Stimulated activated naive CD4-positive, alpha-beta T cell (primary cell): ENCODE data around the gene CELA2A.
A peak's percentile ranks its signal among the peaks of the same experiment; 100 is the strongest.

Source experiments
- DNase-seq, 6 experiments: peaks; one replicate each; lab custom pipeline; 2025; lab: John Stamatoyannopoulos, UW

CELA2A gene

DNA sequence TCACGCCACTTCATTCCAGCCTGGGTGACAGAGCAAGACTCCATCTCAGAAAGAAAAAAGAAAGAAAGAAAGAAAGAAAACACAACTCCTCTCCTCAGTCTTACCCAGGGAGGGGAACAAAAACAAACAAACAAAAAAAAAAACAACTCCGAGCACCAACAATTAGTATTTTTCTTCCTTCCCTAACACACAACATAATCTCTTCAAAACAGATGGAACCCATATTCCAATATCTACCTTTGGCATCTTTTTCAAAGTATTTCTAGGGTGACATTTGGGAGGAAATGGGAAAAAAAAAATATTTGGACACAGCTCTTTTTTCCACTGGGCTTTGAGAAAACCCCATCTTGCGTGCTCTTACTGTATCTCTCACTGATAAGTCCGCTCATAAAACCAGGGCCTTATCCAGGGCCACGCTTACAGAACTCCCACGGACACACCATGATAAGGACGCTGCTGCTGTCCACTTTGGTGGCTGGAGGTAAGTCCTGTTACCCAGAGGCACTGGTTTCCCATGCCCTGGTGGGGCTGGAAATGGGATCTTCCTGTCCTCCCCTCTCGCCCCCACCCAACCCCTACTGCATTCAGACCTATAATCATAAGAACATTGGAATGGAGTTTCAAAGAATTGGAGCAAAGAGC lies at the start of gene CELA2A:
Gene CELA2A (plus strand): TSS at position 420 of the 642 bp plus-strand sequence. CDS start 22 bp downstream, at position 442.
- no peak for DNase-seq

DNA sequence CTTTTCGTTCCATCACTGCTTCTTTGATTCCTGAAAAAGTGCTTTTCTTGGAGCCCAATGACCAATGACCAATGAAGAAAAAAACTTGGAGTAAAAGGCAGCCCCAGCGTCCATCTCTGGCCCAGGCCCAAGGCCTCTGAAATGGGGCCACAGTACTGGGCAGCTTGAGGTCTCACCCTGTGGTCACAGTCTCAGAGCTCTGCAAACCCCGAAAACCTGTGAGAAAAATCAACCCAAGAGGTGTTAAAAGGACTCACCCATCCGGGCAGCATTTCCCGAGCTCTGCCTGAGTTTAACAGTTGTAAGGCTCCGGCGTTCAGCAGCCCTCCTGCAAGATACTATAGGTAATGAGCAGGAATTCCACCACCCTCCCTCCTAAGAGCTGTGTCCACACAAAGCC lies 49.0 kb upstream of the CELA2A start:
- no peak for DNase-seq

DNA sequence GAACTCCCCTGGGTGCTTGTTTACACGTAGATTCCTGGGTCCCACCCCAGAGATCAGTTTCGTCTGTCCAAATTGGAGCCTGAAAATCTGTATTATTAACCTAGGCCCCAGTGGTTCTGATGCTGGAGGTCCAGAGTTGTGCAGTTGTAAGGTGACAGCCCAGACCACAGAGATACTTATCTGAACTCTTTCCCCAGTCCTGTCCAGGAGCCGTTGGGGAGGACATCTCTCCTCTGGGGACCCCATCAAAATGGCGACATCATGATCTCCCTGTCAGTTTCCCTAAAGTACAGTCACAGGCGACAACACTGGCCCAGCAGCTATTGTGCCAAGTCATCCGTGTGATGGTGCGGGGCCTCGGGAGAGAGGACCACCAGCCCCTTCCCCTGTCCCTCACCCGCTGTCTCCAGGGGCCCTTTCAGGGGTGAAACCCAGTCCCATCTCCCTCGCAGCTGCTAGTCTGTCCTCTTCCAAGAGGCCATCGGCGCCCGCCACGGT lies 47.6 kb upstream of the CELA2A start:
- DNase-seq, result peak in 1 of 6 experiments; percentile 38

DNA sequence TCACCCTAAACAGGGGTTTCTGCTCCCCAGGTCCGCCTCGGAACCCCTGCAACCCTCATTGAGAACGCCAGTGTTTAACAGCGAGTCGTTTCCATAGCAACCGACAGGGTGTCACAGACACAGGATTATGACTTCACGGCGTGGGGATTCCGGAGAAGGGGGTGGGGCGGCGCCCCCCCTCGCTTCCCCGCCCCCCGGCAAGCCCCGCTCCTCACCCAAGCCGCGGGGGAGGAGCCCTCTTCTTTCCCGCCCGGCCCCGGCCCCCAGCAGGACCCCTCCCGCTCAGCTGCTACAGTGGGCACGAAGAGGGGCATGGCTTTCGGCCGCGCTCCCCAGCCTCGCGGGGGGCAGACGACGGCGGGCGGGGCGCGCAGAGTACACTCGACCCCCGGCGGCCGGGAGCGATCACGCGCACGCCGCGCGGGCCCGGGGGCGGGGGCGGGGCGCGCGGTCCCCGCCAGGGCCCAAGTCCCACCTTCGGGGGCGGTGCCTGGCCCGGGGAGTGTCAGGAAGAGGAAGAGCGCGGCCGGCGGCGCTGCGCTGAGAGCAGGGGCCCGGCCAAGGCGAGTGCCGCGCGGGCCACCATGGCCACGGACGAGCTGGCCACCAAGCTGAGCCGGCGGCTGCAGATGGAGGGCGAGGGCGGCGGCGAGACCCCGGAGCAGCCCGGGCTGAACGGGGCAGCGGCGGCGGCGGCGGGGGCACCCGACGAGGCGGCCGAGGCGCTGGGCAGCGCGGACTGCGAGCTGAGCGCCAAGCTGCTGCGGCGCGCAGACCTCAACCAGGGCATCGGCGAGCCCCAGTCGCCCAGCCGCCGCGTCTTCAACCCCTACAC lies 46.9 kb upstream of the CELA2A start, which contains the start of gene EFHD2:
Gene EFHD2 (plus strand): TSS at position 501 of the 835 bp plus-strand sequence. CDS start 84 bp downstream, at position 585.
- peak; percentile 77 to 92 (median 86) for DNase-seq

DNA sequence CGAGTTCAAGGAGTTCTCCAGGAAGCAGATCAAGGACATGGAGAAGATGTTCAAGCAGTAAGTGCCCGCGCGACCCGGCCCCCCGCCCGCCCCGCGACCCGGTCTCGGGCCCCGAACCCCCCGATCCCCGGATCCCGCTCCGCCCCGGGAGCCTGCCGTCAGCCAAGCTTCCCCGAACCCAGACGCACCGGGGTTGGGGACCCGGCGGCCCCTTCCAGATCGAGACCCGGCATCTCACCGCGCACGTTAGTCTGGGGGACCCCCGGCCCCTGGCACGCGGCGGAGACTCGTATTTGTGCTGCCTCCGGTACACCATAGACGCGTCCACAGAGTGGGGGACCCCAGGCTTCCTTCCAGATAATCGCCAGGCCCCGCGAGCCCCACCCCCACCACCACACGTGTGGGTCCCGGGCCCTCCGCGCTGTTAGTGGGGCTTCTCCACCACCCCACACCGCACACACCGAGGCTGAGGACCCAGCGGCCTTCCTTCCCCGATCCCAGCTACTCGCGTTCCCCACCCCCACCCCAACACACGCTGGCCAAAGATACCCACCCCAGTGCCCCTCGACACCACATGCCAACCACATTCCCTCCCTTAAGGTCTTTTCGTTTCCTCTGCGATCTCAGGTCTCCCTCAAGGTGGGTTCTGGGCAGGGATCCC lies 46.2 kb upstream of the CELA2A start:
- peak in 2 of 6 experiments; percentile 28 to 45 for DNase-seq

DNA sequence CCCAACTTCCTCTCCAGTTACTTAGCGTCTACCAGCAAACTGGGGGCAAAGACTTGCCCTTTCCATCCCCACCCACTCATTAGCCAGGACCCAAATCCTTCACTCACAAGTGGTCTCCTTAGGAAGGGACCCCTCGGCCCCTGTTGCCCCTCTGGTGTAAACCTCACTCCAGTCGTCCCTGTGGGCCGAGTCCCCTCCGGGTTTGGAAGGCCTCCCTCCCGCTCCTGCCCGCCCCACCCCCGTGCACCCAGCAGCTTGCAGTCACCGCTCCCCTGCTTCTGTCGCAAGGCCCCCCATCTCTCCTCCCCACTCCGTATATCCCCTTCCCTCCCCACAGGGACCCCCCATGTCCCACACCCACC lies 45.7 kb upstream of the CELA2A start:
- no peak for DNase-seq

DNA sequence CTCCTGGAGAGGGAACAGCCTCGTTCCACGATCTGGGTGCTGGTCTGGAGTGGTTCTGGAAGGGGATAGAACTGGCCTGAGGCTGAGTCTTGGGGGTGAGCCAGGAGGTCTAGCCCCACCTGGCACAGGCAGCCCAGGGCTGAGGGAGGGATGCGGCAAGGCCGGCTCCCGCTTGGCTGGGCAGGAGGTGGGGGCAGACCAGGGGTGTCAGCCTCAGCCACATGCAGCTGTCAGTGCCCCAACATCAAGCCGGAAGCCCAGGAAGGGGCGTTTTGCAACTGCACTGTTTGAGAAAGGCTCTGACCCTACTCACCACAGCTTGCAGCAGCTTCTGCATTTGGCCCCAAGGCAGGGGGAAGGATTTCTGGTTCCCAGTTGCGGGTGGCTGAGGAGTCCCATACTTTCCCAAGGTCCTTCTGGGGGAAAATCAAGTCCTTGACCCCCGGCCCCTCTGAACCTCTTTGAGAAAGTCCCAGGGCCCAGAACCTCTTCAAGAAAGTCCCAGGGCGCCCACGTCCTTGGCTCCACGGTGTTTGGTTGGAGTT lies 44.9 kb upstream of the CELA2A start:
- peak in 1 of 6 experiments; percentile 24 for DNase-seq

DNA sequence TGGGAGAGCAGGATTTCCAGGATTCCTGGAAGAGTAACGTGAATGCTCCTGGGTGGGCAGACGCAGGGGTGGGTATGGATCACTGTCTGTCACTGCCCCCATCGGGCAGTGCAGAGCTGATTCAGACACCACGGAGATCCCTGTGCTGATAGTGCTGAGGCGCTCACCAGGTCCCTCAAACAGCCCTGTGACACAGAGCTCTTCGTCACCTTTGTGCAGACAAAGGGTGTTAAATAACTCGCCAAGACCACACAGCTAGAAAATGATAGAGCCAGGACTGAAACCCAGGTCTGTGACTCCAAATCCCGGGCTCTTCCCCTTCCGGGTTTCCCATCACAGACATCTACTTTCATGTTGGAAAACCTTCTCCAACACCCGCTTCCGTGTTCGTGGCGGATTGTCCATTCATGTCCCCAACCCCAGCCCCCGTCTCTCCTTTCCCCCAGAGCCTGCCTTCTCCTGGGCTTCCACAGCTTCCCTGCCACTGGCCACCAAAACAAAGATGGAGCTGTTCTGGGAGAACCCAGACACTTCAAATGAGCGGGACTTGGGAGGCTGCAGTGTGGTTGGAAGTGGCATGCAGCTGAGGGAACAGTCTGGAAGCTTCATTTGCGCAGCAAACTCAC lies 44.2 kb upstream of the CELA2A start:
- no peak for DNase-seq

DNA sequence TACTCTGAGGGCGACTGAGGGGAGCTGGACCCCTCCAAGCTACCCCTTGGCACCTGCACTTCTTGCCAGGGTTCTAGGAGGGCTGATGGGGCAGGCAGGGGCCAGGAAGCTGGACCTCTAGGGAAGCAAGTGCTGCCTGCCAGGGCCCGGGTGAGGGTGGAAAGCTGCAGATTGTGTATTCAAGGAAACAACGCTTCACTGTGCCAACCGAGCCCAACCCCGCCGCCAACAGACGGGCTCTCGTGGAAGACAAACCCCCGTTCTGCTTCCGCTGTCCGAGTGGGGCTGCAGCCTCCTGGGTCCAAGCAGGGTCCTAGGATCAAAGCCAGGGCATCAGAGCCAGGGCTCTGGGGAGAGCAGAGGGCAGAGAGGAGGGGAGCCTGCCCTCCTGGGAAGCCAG lies 43.7 kb upstream of the CELA2A start:
- no peak for DNase-seq

DNA sequence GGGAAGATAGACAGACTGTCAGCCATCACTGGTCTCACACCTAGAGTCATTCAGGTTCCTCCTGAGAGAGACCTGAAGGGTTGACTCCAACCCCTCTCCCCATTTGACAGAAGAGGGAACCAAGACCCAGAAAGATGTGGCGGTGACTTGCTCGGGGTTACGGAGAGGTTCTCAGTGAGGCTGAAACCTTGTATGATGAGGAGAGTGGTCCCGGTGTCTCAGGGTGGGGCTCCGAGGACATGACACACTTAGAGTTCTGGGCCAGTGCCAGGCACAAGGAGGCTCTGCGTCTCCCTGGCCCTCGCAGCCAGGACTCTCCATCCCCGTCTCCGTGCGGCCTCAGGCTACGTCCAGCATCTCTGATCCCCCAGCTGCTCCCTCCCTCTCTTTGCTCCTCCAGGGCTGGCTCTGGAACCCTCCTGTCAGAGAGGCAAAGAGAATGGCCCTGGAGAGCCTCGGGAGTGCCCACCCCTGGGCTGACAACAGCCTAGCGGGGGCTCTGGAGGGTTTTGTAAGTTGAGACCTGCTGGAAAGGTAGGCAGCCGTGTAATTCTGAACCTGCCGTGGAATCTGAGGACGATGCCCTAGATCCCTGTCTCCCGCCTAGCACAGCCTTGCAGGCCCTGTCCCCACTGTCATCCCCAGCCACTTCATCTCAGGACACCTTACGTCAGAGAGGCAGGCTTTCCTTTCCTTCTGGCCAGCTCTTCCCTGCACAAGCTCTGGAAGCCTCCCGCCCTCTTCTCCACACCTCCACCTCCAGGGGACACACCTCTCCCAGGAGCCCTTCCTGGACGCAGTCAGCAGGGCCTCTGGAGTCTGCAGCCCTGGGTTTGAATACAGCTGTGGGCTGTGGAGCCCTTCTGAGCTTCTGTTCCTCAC lies 42.7 kb upstream of the CELA2A start:
- no peak for DNase-seq

DNA sequence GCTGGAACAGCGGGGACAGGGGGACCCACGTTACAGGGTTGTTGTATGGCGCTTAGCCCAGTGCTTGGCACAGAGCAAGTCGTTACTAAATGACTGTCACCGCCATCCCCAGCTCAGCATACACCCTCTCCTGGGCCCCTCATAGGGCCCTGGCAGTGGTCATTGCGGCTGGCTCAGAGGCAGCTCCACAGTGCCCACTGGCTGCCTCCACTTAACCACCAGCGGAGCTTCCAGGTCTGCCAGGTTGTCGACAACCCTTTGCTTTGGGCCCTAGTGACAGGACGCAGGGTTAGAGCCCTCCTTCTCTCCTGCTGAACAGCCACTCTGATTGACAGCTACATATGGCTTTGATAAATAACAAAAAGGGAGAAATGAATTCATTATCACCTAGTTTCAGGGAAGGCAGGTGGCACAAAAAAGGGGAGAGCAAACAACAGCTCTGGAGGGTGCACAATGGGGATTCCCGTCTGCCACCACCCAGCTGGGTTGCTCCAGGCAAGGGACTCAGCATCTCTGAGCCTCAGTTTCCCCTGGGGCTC lies 42.0 kb upstream of the CELA2A start:
- DNase-seq, result no peak

DNA sequence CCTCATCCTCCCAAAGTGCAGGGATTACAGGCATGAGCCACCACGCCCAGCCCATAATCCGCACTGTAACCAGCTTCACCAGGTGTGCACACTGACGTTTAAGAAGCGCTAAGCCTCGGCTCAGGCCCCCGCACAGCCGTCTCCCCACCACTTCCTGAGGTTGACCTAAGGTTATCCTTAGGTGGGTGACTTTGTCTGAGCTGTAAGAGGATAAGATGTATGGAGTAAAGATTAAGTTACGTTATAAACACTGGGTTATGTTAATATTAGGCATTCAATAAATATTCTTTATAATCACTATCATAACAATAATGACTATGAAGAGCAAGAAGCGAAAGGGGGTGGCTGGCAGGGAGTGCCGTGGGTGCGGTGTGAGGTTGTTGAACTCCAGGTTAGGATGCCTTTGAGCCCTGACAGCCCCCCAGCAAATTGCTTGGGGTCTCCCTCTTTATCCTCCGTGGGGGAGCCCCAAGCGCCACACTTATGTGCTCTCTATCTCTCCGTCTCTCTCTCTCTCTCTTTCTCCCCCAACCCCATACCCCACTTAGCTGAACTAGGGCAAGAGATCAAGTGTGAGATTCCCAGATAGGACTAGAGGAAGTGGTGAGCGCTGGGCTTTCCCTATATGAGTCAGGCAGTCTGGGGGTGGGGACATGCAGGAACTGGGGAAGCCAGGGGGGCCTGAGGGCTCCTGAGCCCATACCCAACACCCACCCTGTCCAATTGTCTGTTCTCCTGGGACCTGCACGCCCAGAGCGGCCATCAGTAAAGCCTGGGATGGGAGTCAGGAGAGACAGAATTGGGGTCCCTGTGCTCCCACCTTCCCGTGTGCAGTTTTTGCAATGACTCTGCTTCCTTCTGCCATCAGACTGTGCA lies 39.2 kb upstream of the CELA2A start:
- peak in 3 of 6 experiments; percentile 26 to 47 (median 45) for DNase-seq

DNA sequence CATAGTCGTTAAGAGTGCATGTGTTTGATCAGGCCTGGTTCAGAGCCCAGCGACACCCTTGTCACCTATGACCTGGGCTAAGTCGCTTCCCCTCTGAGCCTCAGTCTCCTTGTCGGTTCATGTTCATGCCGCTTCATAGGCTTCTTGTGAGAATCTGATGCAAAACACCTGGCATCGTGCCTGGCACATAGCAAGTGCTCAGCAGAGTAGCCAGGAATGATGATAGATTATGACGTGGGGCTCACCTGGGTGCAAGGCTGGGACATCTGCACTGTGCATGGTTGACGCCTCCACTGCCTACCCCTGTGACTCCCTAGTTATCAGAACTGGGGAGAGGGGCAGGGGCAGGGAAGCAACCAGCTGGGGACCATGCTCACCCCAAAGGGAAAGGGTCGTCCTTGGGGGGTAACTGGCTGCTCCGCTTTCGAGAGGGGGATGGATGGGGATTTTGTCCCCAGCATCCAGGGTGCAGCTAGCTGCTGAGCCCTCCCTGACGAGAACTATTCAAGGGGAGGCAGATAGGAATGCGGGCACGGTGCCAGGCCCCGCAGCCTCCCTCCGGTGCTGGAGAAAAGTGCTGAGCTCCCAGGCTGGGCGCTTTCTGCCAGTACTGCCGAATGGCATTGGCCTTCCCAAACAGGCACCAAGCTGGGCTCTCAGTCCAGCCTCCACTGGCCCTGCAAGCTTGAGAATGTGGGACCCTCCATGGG lies 37.6 kb upstream of the CELA2A start:
- no peak for DNase-seq

DNA sequence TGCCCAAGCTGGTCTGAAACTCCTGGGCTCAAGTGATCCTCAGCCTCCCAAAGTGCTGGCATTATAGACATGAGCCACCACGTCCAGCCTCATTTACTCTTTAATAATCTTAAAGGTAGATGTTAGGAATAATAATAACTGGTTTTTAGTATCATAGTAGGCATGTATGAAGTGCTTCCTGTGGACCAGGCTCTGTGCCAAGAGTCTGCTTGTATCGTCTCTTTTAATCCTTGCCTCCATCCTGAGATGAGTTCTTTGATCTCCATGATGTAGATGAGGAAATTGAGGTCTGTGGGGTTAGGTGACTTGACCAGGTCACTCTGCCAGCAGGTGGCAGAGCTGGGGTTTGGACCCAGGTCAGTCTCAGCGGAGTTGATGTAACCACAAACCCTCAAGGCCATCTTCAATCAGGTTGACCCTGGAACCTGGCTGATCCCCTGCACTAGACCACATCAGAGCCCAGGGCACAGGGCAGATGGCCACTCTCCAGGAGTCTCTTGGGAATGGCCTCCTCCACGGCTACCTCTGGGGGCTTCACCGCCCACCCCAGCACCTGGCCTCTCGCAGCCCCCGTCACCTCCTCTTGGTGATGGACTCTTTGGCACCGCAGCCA lies 35.6 kb upstream of the CELA2A start:
- DNase-seq, result no peak

DNA sequence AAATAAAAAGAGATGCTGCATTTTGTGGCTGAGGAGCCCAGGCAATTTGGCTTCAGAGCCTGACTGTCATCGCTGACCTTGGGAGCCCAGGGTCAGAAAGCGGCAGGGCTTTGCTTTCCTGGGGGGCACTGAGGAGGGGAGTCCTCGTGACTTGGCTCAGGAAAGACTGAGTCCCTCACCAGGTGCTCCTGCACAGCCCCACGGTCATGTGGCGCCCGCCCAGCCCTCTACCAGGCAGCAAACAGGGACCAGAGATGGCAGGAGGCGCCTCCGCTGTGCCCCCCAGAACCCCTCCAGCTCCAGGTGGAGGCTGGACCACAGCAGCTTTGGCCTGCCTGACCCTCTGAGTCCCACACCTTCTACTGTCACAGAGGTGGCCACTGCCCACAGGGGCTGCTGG lies 33.7 kb upstream of the CELA2A start:
- no peak for DNase-seq

DNA sequence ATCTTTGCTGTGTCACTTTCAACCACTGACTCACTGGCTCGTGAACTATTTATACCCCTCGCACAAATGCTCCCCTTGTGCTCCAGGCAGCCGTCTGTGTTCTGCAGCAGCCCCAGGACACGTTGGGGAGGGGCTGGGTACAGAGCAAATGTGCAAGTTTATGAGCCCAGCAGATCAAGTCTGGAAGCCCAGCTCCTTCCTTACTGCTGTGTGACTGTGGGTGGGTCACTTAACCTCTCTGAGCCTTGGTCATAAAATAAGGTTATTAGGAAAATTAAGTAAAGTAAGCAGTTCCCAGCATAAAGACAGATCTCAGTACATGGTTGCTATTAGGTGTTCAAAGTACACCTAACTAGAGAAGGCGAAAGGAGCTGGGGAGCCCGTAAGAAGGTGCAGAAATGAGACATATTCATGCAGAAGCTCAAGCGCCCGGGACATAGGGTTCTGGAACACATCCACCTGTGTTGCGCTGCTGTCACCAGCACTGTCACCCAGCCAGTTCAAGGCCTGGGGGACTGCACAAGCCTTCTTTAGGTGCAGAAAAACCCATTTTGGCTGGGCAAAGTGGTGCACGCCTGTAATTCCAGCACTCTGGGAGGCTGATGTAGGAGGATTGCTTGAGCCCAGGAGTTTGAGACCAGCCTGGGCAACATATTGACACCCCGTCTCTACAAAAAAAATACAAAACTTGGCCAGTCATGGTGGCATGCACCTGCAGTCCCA lies 33.0 kb upstream of the CELA2A start:
- DNase-seq, result no peak

DNA sequence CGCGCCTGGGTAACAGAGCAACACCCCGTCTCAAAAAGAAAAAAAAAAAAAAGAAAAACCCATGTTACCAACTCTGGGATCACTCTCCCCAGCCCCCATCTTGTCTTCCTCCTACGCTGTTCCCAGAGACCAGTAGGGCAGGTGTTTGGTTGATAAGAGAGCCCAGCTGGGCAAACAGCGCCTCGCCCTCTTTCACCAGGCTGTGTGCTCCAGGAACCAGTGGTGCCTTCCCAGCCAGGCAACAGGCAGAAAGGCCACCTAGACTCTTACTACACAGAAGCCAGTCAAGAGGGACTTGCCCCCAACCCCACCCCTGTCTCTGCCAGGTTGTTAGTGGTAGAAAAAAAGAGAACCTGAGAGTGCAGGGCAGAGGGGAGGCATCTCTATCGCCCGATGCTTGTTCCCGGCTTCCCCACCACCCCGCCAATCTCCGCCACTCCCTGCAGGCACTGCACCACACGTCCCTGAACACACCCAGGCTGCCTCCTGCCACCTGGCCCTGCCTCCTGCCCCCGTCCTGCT lies 32.3 kb upstream of the CELA2A start:
- no peak for DNase-seq

DNA sequence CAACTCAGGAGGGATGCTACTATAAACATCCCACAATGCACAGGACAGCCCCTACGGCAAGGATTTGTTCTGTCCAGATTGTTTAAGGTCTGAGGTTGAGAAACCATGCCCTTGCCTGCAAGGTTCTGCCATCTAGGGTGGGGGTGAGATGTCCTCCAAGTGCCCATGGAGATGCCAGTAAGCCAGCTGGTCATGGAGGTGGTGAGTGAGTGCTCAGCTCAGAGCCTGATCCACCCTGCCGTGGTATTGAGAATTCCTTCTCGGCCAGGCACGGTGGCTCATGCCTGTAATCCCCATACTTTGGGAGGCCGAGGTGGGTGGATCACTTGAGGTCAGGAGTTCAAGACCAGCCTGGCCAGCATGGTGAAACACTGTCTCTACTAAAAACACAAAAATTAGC lies 31.6 kb upstream of the CELA2A start:
- no peak for DNase-seq
